HAP-1 (cell line): ENCODE data around the gene CHCHD6.

ENCODE experiments used
- DNase-seq, 2 experiments: peaks; one replicate each; pipeline ENCODE4 v3.0.0-alpha.2; 2016 to 2020; ENCODE audit warnings: low spot score in 2 of 2
- H3K27me3 ChIP-seq: fragments of 250-450 bp; sonication (Bioruptor Pico); 2 replicates; pipeline ENCODE4 v1.5.1; 2020; ENCODE audit warnings: low read depth, mild to moderate bottlenecking, moderate library complexity
- H3K36me3 ChIP-seq: fragments of 250-450 bp; sonication (Bioruptor Pico); replicated peaks from 2 replicates; pipeline ENCODE4 v1.5.1; 2020; ENCODE audit warnings: mild to moderate bottlenecking
- H3K4me1 ChIP-seq: fragments of 250-450 bp; sonication (Bioruptor Pico); 2 replicates; pipeline ENCODE4 v1.5.1; 2020; ENCODE audit warnings: mild to moderate bottlenecking
- H3K4me3 ChIP-seq: fragments of 250-450 bp; sonication (Bioruptor Pico); 2 replicates; pipeline ENCODE4 v1.5.1; 2020; ENCODE audit warnings: mild to moderate bottlenecking, moderate library complexity
- H3K9me3 ChIP-seq: fragments of 250-450 bp; sonication (Bioruptor Pico); 2 replicates; pipeline ENCODE4 v1.5.1; 2020; ENCODE audit warnings: mild to moderate bottlenecking, moderate library complexity
- in situ Hi-C: fragments of 300-500 bp; cut with MboI; formaldehyde crosslinking; loops from 3 replicates; pipeline ENCODE4 v1.14.3; 2020; ENCODE audit warnings: low sequenced_read_pairs, inconsistent platforms, mixed read lengths

CHCHD6 gene

DNA sequence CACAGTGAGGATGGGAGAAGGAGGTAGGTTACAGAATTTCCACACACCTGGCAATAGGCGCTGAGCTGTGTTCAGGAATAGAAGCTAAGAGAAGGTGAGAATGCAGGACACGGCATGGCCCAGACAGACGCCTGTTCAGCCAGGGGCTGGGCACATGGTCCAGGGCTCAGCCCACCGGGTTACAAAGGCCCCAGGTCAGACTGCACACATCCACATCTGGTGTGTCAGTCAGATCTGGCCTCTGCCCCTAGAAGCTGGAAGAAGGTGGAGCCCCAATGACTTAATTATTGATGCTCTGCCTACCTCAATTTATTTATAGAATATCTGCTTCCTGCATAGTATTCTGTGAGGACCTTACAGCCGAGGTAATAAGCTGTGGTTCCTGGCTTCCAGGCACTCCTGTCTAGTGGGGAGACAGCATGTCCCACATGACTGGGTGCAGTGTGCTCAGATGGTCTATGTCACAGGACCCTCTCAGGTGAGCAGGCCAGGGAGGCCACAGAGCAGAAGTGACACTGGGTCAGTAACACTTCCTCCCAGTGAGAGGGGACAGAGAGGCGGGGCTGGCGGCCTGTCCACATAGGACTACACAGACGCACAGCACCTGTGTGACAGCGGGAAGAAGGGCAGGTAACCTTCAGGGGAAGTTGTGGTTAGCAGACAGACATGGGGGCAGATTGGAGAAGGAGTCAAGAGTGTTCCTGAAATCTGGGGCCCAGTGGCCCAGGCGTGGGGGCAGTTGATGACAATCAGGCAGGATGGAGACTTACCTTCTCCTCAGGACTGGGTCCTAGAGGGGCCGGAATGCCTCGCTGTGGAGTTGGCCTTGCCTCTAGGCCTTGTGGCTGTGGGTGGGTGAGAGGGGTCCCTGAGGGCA lies 240.3 kb downstream of the CHCHD6 start:
- Histone ChIP-seq H3K4me3 (no peak overlapping the region), H3K9me3 (no peaks in the 10 kb centered on the region), H3K4me1 (no peaks in the 10 kb centered on the region), H3K27me3 (no peaks in the 10 kb centered on the region), H3K36me3 (no peaks in the 10 kb centered on the region)
- no peak for DNase-seq
- in situ Hi-C loops: no loop called here

DNA sequence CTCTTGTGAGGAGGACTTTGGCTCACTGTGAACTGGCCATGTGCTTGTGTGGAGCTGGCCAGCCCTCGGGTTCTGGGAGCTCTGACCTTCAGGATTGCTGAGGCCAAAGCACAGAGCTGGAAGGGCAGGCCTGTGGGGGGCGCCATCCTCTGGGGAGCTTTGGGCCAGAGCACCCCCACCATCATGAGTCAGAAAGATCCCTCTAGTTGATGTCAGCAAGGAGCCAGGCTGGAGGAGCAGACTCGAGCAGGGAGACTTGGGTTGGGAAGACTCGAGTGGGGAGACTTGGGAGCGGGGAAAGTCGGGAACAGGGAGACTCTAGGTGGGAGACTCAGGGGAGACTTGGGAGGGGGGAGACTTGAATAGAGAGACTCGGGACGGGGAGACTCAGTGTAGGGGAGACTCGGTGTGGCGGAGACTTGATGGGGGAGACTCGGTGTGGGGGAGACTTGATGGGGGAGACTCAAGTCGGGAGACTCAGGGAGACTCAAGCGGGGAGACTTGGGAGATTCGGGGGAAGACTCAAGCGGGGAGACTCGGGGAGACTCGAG lies 241.2 kb downstream of the CHCHD6 start:
- no peaks in the 10 kb centered on the region for H3K4me1 ChIP-seq
- no peaks in the 10 kb centered on the region for H3K9me3 ChIP-seq
- no peak overlapping the region for H3K4me3 ChIP-seq
- no peak for DNase-seq
- no peaks in the 10 kb centered on the region for H3K36me3 ChIP-seq
- in situ Hi-C loops: no loop called here
- H3K27me3 ChIP-seq: no peaks in the 10 kb centered on the region

DNA sequence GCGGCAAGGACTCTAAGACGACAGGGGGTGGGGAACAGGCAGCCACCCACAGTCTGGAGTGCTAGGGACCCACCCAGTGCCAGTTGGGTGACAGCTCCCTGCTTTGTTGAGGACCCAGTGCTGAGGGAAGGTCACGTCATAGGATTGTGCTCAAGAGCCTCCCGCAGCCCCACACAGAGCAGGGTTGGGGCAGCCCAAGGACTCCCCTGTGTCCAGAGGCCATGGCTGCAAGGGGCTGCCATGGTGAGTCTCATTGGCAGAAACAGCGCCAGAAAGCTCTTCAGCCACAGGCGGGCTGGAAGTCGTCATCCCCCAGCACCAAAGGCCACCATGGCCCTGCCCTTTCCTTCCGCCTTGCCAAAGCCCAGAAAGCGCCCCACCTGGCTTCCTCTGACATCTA lies 241.9 kb downstream of the CHCHD6 start:
- Histone ChIP-seq H3K4me1 (no peaks in the 10 kb centered on the region), H3K4me3 (no peak overlapping the region), H3K9me3 (no peaks in the 10 kb centered on the region), H3K36me3 (no peaks in the 10 kb centered on the region), H3K27me3 (no peaks in the 10 kb centered on the region)
- no peak for DNase-seq
- in situ Hi-C loops: no loop called here

DNA sequence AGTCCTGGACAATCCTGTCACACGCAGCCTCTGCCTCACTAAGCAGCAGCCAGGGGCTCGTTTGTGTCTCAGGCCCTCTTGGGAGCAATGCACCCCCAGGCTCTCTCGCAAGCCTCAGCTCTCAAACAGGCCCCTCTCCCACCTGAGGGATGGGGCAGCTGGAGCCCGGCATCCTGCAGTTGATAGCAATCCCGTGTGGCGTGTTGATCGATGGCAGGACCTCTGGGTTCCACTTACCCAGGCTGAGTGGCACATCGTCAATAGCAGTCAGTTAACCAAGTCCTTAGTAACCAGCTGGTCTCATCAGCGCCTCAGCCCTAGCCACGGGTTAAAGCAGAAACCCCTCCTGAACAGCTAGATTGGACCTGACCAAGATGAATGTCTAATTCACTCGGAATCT lies 242.4 kb downstream of the CHCHD6 start:
- no peaks in the 10 kb centered on the region for H3K9me3 ChIP-seq
- H3K36me3 ChIP-seq: no peaks in the 10 kb centered on the region
- H3K4me3 ChIP-seq: no peak overlapping the region
- in situ Hi-C loops: no loop called here
- no peak for DNase-seq
- H3K4me1 ChIP-seq: no peaks in the 10 kb centered on the region
- no peaks in the 10 kb centered on the region for H3K27me3 ChIP-seq

DNA sequence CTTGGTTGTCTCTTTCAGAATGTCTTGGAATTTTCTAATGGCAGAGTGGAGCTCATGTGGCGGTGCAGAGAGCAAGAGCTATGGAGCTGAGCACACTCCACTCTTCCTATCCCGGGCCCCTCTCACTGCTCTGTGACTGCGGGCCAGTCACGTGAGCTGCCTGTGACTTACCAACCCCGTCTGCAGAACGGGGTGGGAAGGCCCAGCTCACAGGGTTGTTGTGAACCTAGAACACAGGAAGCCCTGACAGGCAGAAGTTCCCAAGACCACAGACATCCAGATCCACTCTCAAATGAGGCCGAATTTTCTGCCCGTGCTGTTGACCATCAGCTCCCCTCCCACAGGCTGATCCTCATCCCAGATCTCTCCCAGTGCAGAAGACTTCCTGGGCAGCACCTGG lies 243.4 kb downstream of the CHCHD6 start:
- no peak for DNase-seq
- in situ Hi-C loops: no loop called here
- Histone ChIP-seq H3K9me3 (no peaks in the 10 kb centered on the region), H3K4me1 (no peaks in the 10 kb centered on the region), H3K4me3 (no peak overlapping the region), H3K36me3 (no peaks in the 10 kb centered on the region), H3K27me3 (no peaks in the 10 kb centered on the region)

DNA sequence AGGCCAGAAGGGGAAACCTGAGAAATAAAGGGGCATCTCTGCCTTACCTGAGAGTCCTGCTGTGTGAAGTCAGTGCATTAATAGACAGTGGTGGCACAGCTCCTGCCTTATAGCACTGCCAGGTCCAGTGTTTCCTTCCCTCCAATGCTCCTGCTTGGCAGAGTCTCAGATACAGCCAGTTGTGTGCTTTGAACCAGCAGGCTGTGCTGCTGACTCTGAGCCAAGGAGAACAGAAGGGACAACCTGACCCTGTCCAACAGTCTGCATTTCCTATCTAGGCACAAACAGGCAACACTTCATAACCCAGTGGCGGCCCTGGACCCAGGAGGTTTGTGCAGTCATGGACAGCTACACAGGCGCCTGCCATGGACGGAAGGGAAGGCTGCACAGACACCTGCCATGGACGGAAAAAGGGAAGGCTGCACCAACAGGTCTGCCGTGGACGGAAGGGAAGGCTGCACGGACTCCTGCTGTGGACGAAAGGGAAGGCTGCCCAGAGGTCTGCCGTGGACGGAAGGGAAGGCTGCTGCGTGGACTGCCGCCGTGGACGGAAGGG lies 245.0 kb downstream of the CHCHD6 start:
- Histone ChIP-seq H3K27me3 (no peaks in the 10 kb centered on the region), H3K4me3 (no peak overlapping the region), H3K9me3 (no peaks in the 10 kb centered on the region), H3K36me3 (no peaks in the 10 kb centered on the region), H3K4me1 (no peaks in the 10 kb centered on the region)
- no peak for DNase-seq
- in situ Hi-C loops: no loop called here

DNA sequence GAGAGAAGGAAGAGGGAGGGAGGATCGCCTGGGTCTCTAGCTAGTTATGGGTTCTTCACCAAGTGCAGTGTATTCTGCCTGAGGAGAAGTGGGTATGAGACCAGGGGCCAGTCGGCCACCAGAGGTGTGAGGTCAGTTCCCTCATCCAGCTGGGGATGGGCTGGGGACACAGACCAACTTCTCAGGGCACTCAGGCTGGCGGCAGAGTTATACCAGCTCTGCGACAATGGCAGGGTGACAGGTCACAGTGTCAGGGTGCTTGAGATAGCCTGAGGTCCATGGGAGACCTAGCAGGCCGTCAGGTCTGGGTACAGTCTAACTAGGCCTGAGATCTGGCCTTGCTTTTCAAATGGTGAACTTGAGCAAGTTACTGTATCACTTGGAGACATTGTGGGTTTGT lies 247.5 kb downstream of the CHCHD6 start:
- no peak for DNase-seq
- H3K36me3 ChIP-seq: no peaks in the 10 kb centered on the region
- no peaks in the 10 kb centered on the region for H3K27me3 ChIP-seq
- in situ Hi-C loops: no loop called here
- H3K4me1 ChIP-seq: no peaks in the 10 kb centered on the region
- H3K4me3 ChIP-seq: no peak overlapping the region
- no peaks in the 10 kb centered on the region for H3K9me3 ChIP-seq

DNA sequence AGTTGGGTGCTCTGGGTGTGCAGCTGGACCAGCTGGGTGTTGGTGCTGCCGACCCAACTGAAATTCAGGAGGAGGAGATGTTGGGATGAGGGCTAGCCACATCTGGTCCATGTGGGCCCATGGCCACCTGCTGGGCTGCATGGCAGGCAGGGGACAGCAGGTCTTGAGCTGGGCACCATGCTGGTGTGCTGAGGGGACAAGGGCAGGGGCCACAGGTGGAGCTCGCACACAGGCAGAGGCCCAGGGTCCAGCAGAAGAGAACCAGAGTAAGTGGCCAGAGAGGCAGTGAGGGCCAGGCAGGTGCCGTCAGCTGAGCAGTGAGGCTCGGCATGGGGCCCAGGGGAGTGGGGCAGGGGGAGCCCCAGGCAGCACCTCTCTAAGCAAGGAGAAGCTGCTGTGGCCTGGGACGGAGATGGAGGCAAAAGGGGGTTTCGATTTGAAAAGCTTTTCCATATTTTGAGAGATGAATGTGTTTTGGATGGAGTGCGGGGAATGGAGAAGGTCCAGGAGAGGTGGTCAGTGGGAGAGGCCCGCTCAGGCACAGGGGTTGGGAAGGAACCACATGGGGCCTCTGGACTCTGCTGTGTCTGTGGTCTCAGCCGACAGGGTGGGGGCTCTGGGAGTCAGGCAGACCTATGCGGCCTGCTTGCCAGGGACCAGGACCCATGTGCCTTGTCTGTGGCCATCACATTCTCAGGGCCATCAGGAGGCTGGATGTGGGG lies 248.4 kb downstream of the CHCHD6 start:
- H3K36me3 ChIP-seq: no peaks in the 10 kb centered on the region
- no peak for DNase-seq
- in situ Hi-C loops: no loop called here
- H3K4me3 ChIP-seq: no peak overlapping the region
- no peaks in the 10 kb centered on the region for H3K27me3 ChIP-seq
- no peaks in the 10 kb centered on the region for H3K9me3 ChIP-seq
- H3K4me1 ChIP-seq: no peaks in the 10 kb centered on the region

DNA sequence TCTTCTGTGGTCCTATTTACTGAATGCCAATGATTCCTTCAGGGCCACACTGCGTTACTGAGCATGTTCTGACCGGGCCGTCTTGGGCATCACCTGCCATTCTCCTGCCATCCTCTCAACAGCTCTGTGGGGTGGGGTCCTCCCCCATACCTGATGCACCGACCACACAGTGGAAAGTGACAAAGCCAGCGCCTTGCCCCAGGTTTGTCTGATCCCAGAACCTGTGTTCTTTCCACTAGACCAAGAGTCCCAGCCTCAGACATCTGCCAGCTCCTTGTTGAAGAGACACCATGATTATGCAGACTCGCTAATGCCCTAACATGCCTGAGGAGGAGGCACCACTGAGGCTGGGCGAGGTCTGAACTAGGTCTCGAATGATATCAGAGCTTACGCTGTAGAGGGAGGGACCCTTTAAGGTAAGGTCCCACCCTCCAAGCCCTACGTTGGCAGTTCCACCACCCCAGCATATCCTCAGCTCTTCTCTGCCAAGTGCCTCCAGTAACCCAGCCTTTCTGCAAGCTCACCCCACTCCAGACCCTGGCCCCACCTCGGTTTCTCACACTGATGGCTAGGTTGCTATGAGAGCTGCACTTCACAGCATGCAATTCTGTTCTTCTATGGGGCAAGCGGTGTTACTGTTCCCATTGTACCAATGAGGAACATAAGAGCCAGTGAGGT lies 249.1 kb downstream of the CHCHD6 start:
- Histone ChIP-seq H3K9me3 (no peaks in the 10 kb centered on the region), H3K4me1 (no peaks in the 10 kb centered on the region), H3K27me3 (no peaks in the 10 kb centered on the region), H3K36me3 (no peaks in the 10 kb centered on the region), H3K4me3 (no peak overlapping the region)
- DNase-seq: no peak
- in situ Hi-C loops: no loop called here

DNA sequence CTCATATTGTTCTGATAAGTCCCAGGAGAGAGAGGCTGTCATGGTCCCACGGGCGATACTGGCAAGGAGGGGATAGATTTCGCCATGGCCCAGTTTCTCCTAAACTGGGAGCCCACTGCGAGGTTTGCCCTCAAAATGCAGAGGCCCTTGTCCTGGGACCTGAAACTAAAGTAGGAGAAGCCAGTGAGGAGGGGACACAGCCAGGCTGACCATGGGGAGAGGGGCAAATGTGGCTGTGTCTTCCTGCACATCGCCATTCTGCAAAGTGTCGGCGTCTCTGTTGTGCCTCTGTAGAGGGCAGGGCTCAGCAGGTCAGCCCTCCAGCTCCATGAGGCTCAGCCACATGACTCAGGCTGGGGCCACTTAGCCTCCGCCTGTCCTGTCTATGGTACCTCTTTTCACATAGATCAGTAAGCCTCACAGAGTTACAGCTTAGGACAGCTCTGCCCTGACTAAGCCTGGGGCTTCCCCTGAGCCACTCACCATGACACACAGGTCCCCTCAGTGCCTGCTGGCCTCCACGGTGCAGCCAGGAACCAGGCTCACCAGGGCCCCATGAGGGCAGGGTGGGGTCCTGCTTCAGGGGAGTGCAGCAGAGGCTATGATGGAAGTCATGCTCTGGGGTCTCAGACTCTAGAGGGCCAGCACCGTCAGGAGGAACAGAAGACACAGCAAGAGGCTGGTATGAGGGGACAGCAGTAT lies 250.3 kb downstream of the CHCHD6 start:
- no peaks in the 10 kb centered on the region for H3K27me3 ChIP-seq
- DNase-seq: no peak
- no peaks in the 10 kb centered on the region for H3K9me3 ChIP-seq
- no peaks in the 10 kb centered on the region for H3K4me1 ChIP-seq
- in situ Hi-C loops: no loop called here
- no peak overlapping the region for H3K4me3 ChIP-seq
- no peaks in the 10 kb centered on the region for H3K36me3 ChIP-seq

DNA sequence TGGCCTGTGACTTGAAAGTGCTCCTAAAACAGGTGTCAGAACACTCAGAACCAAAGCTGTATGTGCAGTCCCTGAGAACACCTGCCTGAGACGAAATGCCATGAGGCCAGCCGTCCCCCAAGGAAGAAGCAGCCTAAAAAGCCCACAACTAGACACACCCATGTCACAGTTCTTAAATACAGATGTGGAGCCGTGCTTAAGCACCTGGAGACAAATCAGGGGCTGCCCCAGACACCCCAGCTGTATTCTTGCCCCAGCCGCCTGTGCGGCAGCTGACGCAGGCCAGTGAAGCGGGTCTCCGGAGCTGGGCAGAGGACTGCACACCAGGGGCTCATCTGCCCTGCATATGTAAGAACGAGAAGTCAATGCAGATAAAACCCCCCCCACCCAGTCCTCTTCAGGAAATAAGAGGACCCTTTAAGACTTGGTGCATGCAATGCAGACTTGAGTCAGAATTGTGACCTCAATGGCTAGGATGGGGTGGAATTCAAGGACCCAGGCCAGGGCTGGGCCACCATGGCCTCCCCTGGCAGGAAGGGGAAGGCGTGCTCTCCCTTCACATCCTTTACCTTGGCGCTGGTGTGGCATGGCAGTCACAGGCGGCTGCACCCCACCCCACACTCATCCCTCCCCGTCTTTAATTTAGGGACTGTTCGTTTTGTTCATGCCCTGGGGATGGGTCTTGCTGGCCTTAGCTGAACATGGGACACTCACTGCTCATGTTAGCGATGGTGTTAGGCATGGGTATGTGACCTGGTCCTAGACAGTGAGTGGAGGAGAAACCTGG lies 251.2 kb downstream of the CHCHD6 start:
- DNase-seq: no peak
- Histone ChIP-seq H3K4me1 (no peaks in the 10 kb centered on the region), H3K27me3 (no peaks in the 10 kb centered on the region), H3K36me3 (no peaks in the 10 kb centered on the region), H3K4me3 (no peak overlapping the region), H3K9me3 (no peaks in the 10 kb centered on the region)
- in situ Hi-C loops: no loop called here

DNA sequence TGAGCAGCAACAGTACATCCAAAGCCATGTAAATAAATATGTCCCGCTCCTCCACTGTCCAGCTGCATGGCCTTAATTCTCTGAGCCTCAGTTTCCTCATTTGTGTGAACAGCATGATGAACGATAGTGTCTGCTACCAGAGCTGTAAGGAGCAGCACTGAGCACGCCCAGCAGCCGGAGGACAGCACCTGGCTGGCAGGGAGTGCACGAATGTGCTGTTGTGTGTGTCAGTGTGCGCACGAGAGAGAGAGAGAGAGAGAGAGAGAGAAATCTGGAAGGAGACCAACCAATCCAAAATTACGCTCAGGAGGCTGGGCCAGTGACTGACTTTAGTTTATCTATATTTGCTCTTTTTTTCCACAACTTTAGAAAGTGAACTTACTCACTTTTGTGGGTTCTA lies 252.3 kb downstream of the CHCHD6 start:
- H3K36me3 ChIP-seq: no peaks in the 10 kb centered on the region
- H3K9me3 ChIP-seq: no peaks in the 10 kb centered on the region
- H3K4me3 ChIP-seq: no peak overlapping the region
- no peak for DNase-seq
- H3K4me1 ChIP-seq: no peaks in the 10 kb centered on the region
- no peaks in the 10 kb centered on the region for H3K27me3 ChIP-seq
- in situ Hi-C loops: no loop called here
